Nephron (organoid): ENCODE results near the gene DLGAP4.

ENCODE experiments used
- H3K27ac Mint-ChIP-seq, 3 experiments: 2 replicates each; pipeline ENCODE4 v1.8.0; 2020; ENCODE audit warnings: mixed read lengths in 3 of 3, mild to moderate bottlenecking in 2 of 3, moderate library complexity in 1 of 3
- H3K27me3 Mint-ChIP-seq: 2 replicates; pipeline ENCODE4 v1.8.0; 2021; ENCODE audit warnings: low read depth, mild to moderate bottlenecking, moderate library complexity, mixed read lengths
- H3K36me3 Mint-ChIP-seq: 2 replicates; pipeline ENCODE4 v1.8.0; 2020; ENCODE audit warnings: low read depth, mixed read lengths
- H3K4me1 Mint-ChIP-seq: 2 replicates; pipeline ENCODE4 v1.8.0; 2020; ENCODE audit warnings: mixed read lengths
- H3K4me3 Mint-ChIP-seq, 3 experiments: 2 replicates each; pipeline ENCODE4 v1.8.0; 2020; ENCODE audit warnings: mild to moderate bottlenecking in 3 of 3, mixed read lengths in 3 of 3, moderate library complexity in 2 of 3
- H3K9me3 Mint-ChIP-seq: 2 replicates; pipeline ENCODE4 v1.8.0; 2020; ENCODE audit warnings: mixed read lengths
- CTCF ChIP-seq, 3 experiments: fragments of 200-600 bp; sonication (generic); IDR thresholded peaks; one replicate each; pipeline ENCODE4 v1.5.0; 2021; ENCODE audit warnings: antibody characterized with exemption in 3 of 3; ENCODE audit not compliant: unreplicated experiment in 3 of 3

Gene DLGAP4

GRCh38 chr20:36407199-36407733 is 101.1 kb downstream of the DLGAP4 start:
- H3K27ac Mint-ChIP-seq: no peak overlapping the region
- no peaks in the 10 kb centered on the region for H3K36me3 Mint-ChIP-seq
- H3K9me3 Mint-ChIP-seq: peaks cover 6% of the 10 kb centered on the region
- TF ChIP-seq CTCF (IDR thresholded peaks at IDR 0.05; ENCODE audit: unreplicated experiment in 3 of 3): no peak
- no peaks in the 10 kb centered on the region for H3K4me1 Mint-ChIP-seq
- no peak overlapping the region for H3K4me3 Mint-ChIP-seq
- H3K27me3 Mint-ChIP-seq: peaks cover 12% of the 10 kb centered on the region

GRCh38 chr20:36408219-36408618 is 102.1 kb downstream of the DLGAP4 start:
- H3K4me1 Mint-ChIP-seq: no peaks in the 10 kb centered on the region
- H3K36me3 Mint-ChIP-seq: no peaks in the 10 kb centered on the region
- no peak for TF ChIP-seq CTCF (IDR thresholded peaks at IDR 0.05; ENCODE audit: unreplicated experiment in 3 of 3)
- no peak overlapping the region for H3K27ac Mint-ChIP-seq
- H3K27me3 Mint-ChIP-seq: peaks cover 6% of the 10 kb centered on the region
- peaks cover 3% of the 10 kb centered on the region for H3K9me3 Mint-ChIP-seq
- no peak overlapping the region for H3K4me3 Mint-ChIP-seq

- Mint-ChIP-seq H3K36me3 (no peaks in the 10 kb centered on the region), H3K27ac (no peak overlapping the region), H3K4me3 (no peak overlapping the region), H3K27me3 (no peaks in the 10 kb centered on the region), H3K9me3 (peaks cover 3% of the 10 kb centered on the region), H3K4me1 (no peaks in the 10 kb centered on the region)
- no peak for TF ChIP-seq CTCF (IDR thresholded peaks at IDR 0.05; ENCODE audit: unreplicated experiment in 3 of 3)
Measured at GRCh38 chr20:36411861-36412454, 105.8 kb downstream of the DLGAP4 start.

- TF ChIP-seq CTCF (IDR thresholded peaks at IDR 0.05; ENCODE audit: unreplicated experiment in 3 of 3): no peak
- peaks cover 4% of the 10 kb centered on the region for H3K9me3 Mint-ChIP-seq
- no peaks in the 10 kb centered on the region for H3K36me3 Mint-ChIP-seq
- H3K27ac Mint-ChIP-seq: no peak overlapping the region
- H3K4me1 Mint-ChIP-seq: no peaks in the 10 kb centered on the region
- no peaks in the 10 kb centered on the region for H3K27me3 Mint-ChIP-seq
- H3K4me3 Mint-ChIP-seq: no peak overlapping the region
Measured at GRCh38 chr20:36415475-36416002, 109.4 kb downstream of the DLGAP4 start.

- H3K27ac Mint-ChIP-seq: no peak overlapping the region
- H3K4me3 Mint-ChIP-seq: no peak overlapping the region
- no peak for TF ChIP-seq CTCF (IDR thresholded peaks at IDR 0.05; ENCODE audit: unreplicated experiment in 3 of 3)
- H3K9me3 Mint-ChIP-seq: peaks cover 2% of the 10 kb centered on the region
- H3K27me3 Mint-ChIP-seq: no peaks in the 10 kb centered on the region
- H3K36me3 Mint-ChIP-seq: no peaks in the 10 kb centered on the region
- H3K4me1 Mint-ChIP-seq: no peaks in the 10 kb centered on the region
Measured at GRCh38 chr20:36418711-36419110, 112.6 kb downstream of the DLGAP4 start.

- TF ChIP-seq CTCF (IDR thresholded peaks at IDR 0.05; ENCODE audit: unreplicated experiment in 3 of 3): no peak
- Mint-ChIP-seq H3K27ac (no peak overlapping the region), H3K9me3 (peaks cover 2% of the 10 kb centered on the region), H3K27me3 (peaks cover 4% of the 10 kb centered on the region), H3K4me3 (no peak overlapping the region), H3K4me1 (no peaks in the 10 kb centered on the region), H3K36me3 (no peaks in the 10 kb centered on the region)
Measured at GRCh38 chr20:36421641-36422040, 115.5 kb downstream of the DLGAP4 start.
